Measurements from ENCODE around the gene NXNL2. TPM values are rescaled to one million over a fixed set of nuclear protein-coding genes. Genes with fewer than 3 reads are reported as not detected.

Gene NXNL2
- total and polyA plus RNA-seq, 2 experiments from 2014 or later = 0.24 TPM; not detected in 1

- Histone ChIP-seq H3K36me3 (no peaks in the 10 kb centered on the region), H3K27ac (no peak overlapping the region), H3K4me1 (ENCODE audit: low read depth) (no peaks in the 10 kb centered on the region), H3K9me3 (ENCODE audit: low read depth) (no peaks in the 10 kb centered on the region), H3K27me3 (peaks cover 26% of the 10 kb centered on the region), H3K4me3 (no peak overlapping the region)
- TF ChIP-seq CTCF (IDR thresholded peaks at IDR 0.05; ENCODE audit: low read depth, low read length) = no peak
- DNase-seq (ENCODE audit: low read depth in 1 of 2, low spot score in 1 of 2) = no peak
These were observed 18.4 kb downstream of the NXNL2 start for GRCh38 chr9:88553350-88553749.

- Histone ChIP-seq H3K27me3 (peaks cover 26% of the 10 kb centered on the region), H3K4me3 (no peak overlapping the region), H3K27ac (no peak overlapping the region), H3K9me3 (ENCODE audit: low read depth) (no peaks in the 10 kb centered on the region), H3K36me3 (no peaks in the 10 kb centered on the region), H3K4me1 (ENCODE audit: low read depth) (no peaks in the 10 kb centered on the region)
- no peak for DNase-seq (ENCODE audit: low read depth in 1 of 2, low spot score in 1 of 2)
- TF ChIP-seq CTCF (IDR thresholded peaks at IDR 0.05; ENCODE audit: low read depth, low read length) = no peak
These were observed 20.4 kb downstream of the NXNL2 start for GRCh38 chr9:88555268-88555980.

- peak; percentile 19 for TF ChIP-seq CTCF (IDR thresholded peaks at IDR 0.05; ENCODE audit: low read depth, low read length)
- peaks cover 30% of the 10 kb centered on the region for H3K27me3 ChIP-seq
- H3K36me3 ChIP-seq = no peaks in the 10 kb centered on the region
- no peaks in the 10 kb centered on the region for H3K4me1 ChIP-seq (ENCODE audit: low read depth)
- no peak overlapping the region for H3K4me3 ChIP-seq
- no peak overlapping the region for H3K27ac ChIP-seq
- H3K9me3 ChIP-seq (ENCODE audit: low read depth) = no peaks in the 10 kb centered on the region
- DNase-seq (ENCODE audit: low read depth in 1 of 2, low spot score in 1 of 2) = no peak
These were observed 24.7 kb downstream of the NXNL2 start for GRCh38 chr9:88559661-88560060.

GRCh38 chr9:88567870-88568269 is 32.9 kb downstream of the NXNL2 start:
- no peak for DNase-seq (ENCODE audit: low read depth in 1 of 2, low spot score in 1 of 2)
- no peaks in the 10 kb centered on the region for H3K4me1 ChIP-seq (ENCODE audit: low read depth)
- H3K9me3 ChIP-seq (ENCODE audit: low read depth) = no peaks in the 10 kb centered on the region
- no peak for TF ChIP-seq CTCF (IDR thresholded peaks at IDR 0.05; ENCODE audit: low read depth, low read length)
- H3K36me3 ChIP-seq = no peaks in the 10 kb centered on the region
- H3K27me3 ChIP-seq = peaks cover 4% of the 10 kb centered on the region
- no peak overlapping the region for H3K27ac ChIP-seq
- H3K4me3 ChIP-seq = no peak overlapping the region

- TF ChIP-seq CTCF (IDR thresholded peaks at IDR 0.05; ENCODE audit: low read depth, low read length) = no peak
- H3K27me3 ChIP-seq = no peaks in the 10 kb centered on the region
- no peak for DNase-seq (ENCODE audit: low read depth in 1 of 2, low spot score in 1 of 2)
- no peaks in the 10 kb centered on the region for H3K9me3 ChIP-seq (ENCODE audit: low read depth)
- H3K36me3 ChIP-seq = no peaks in the 10 kb centered on the region
- H3K4me1 ChIP-seq (ENCODE audit: low read depth) = no peaks in the 10 kb centered on the region
- H3K4me3 ChIP-seq = no peak overlapping the region
- H3K27ac ChIP-seq = no peak overlapping the region
These were observed 36.4 kb downstream of the NXNL2 start for GRCh38 chr9:88571419-88571818.

All from cardiac muscle cell (in vitro differentiated cells and primary cell).